ENCODE results near the gene BCAS3. TPM values are rescaled to one million over a fixed set of nuclear protein-coding genes. Genes with fewer than 3 reads are reported as not detected.
"Not testable (repeated sequence)": the region's sequence is repeated elsewhere in the genome, so short reads cannot be mapped to it uniquely, and the experiment has no call there.

Gene BCAS3
- total and polyA plus RNA-seq, 11 donors, result 4.5 to 23.5 (median 17.9) TPM

DNA sequence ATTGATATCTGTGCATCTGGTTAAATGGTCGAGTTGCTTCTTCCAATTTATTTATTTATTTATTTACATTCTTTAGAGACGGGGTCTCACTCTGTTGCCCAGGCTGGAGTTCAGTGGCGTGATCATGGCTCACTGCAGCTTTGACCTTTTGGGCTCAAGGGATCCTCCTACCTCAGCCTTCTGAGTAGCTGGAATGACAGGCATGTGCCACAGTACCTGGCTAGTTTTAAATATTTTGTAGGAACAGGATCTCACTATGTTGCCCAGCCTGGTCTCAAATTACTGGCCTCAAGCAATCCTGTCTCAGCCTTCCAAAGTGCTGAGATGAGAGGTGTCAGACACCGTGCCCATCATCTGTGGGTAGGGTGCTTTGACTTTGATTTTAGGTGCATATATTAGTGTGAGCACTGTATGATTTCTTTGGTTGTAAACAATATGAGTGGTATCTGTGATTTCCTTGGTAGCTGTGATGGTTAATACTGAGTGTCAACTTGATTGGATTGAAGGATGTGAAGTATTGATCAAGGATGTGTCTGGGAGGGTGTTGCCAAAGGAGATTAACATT lies 90.2 kb downstream of the BCAS3 start:
- 86 to 97% (median 96%) methylated on average over 4 of the region's 4 CpGs for WGBS, 4 donors
- H3K4me3 ChIP-seq, result no peak overlapping the region
- no peak for ATAC-seq
- intact Hi-C loops (cut with DNase I), result no loop called here
- H3K9me3 ChIP-seq, result peaks cover 0 to 3% (median 0%) of the 10 kb centered on the region in 12 donors
- no peaks in the 10 kb centered on the region for H3K36me3 ChIP-seq
- H3K27me3 ChIP-seq, result no peaks in the 10 kb centered on the region
- TF ChIP-seq POLR2A (IDR thresholded peaks at IDR 0.05), result no peak
- TF ChIP-seq CTCF (IDR thresholded peaks at IDR 0.05), result no peak
- no peak for DNase-seq
- no peak overlapping the region for H3K27ac ChIP-seq
- no peaks in the 10 kb centered on the region for H3K4me1 ChIP-seq

DNA sequence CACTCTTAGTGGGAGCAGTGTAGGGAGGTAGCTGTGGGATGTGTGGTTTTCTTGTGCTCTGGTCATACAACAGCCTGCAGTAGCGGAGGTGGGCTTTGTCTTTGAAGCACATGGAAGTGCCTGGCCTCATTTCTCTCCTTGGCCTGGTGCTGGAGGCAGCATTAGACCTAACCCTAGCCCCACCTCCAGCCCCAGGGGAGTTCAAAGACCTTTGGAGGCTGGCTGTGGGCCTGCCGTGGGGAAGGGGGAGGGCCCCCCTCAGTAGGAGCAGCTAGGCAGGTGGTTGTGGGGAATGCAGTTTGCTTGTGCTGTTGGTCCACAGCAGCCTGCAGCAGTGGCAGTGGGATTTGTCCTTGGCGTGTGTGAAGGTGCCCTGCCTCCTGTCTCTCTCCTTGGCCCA lies 91.7 kb downstream of the BCAS3 start:
- Histone ChIP-seq H3K4me3 (no peak overlapping the region), H3K36me3 (no peaks in the 10 kb centered on the region), H3K9me3 (peaks cover 0 to 3% (median 0%) of the 10 kb centered on the region in 12 donors), H3K27me3 (no peaks in the 10 kb centered on the region), H3K4me1 (no peaks in the 10 kb centered on the region), H3K27ac (no peak overlapping the region)
- no peak for ATAC-seq
- no peak for DNase-seq
- WGBS, 4 donors, result 82 to 85% (median 84%) methylated on average over 3 of the region's 3 CpGs
- TF ChIP-seq CTCF (IDR thresholded peaks at IDR 0.05) (no peak), POLR2A (IDR thresholded peaks at IDR 0.05) (no peak)
- intact Hi-C loops (cut with DNase I), result no loop called here

DNA sequence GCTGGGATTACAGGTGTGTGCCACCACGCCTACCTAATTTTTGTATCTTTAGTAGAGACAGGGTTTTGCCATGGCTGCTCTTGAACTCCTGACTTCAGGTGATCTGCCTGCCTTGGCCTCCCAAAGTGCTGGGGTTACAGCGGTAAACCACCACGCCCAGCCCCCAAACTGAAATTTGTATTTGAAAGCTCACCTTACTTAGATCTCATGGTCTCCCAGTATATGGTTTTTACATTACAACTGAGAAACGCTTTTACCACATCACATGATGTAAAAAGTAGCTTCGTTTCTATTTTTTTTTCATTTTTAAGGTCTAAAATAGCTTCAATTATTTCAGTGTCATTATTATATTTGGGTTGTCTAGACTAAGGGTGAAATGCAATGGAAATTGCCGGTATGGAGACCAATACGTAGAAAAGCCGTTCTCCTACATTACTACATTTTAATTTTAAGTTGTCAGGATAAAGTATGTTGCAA lies 93.3 kb downstream of the BCAS3 start:
- ATAC-seq (no peak), DNase-seq (no peak)
- H3K4me1 ChIP-seq, result no peaks in the 10 kb centered on the region
- H3K9me3 ChIP-seq, result peaks cover 0 to 3% (median 0%) of the 10 kb centered on the region in 12 donors
- WGBS, 4 donors, result 92 to 96% (median 96%) methylated on average over 8 of the region's 8 CpGs
- no peak overlapping the region for H3K4me3 ChIP-seq
- no peaks in the 10 kb centered on the region for H3K27me3 ChIP-seq
- intact Hi-C loops (cut with DNase I), result loop anchor here in 1 of 10 donors (10.0 kb wide), 1 partner anchor 56 kb away; no protein-coding TSS in a partner anchor
- H3K27ac ChIP-seq, result no peak overlapping the region
- H3K36me3 ChIP-seq, result no peaks in the 10 kb centered on the region
- TF ChIP-seq POLR2A (IDR thresholded peaks at IDR 0.05), result no peak
- TF ChIP-seq CTCF (IDR thresholded peaks at IDR 0.05), result no peak

DNA sequence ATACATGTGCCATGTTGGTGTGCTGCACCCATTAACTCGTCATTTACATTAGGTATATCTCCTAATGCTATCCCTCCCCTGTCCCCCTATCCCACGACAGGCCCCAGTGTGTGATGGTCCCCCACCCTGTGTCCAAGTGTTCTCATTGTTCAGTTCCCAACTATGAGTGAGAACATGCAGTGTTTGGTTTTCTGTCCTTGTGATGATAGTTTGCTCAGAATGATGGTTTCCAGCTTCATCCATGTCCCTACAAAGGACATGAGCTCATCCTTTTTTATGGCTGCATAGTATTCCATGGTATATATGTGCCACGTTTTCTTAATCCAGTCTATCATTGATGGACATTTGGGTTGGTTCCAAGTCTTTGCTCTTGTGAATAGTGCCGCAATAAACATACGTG lies 94.0 kb downstream of the BCAS3 start:
- H3K4me3 ChIP-seq, result not testable (repeated sequence)

DNA sequence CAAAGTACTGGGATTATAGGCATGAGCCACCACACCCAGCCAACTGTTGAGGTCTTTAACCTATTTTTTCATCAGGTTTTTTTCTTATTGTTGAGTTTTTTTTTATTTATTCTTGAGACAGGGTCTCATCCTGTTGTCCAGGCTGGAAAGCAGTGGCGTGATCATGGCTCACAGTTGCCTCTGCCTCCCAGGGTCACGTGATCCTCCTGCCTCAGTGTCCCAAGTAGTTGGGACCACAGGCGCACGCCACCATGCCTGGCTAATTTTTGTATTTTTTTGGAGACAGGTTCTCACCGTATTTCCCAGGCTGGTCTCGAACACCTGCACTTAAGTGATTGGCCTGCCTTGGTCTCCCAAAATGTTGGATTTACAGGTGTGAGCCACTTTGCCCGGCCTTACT lies 95.9 kb downstream of the BCAS3 start:
- WGBS, 4 donors, result 89 to 100% (median 98%) methylated on average over 7 of the region's 7 CpGs
- Histone ChIP-seq H3K36me3 (no peaks in the 10 kb centered on the region), H3K4me1 (no peaks in the 10 kb centered on the region), H3K27ac (no peak overlapping the region), H3K27me3 (no peaks in the 10 kb centered on the region), H3K9me3 (peaks cover 0 to 3% (median 0%) of the 10 kb centered on the region in 12 donors), H3K4me3 (no peak overlapping the region)
- intact Hi-C loops (cut with DNase I), result loop anchor here in 1 of 10 donors (10.0 kb wide), 1 partner anchor 59 kb away; no protein-coding TSS in a partner anchor
- DNase-seq (no peak), ATAC-seq (no peak)
- TF ChIP-seq POLR2A (IDR thresholded peaks at IDR 0.05) (no peak), CTCF (IDR thresholded peaks at IDR 0.05) (no peak)

More for the DNA sequence above, 94.0 kb downstream of the BCAS3 start:
- H3K9me3 ChIP-seq, H3K36me3 ChIP-seq, H3K27ac ChIP-seq, DNase-seq, ATAC-seq, H3K4me1 ChIP-seq, H3K27me3 ChIP-seq: not testable (repeated sequence)
- intact Hi-C loops (cut with DNase I), result loop anchor here in 1 of 10 donors (10.0 kb wide), 1 partner anchor 57 kb away; no protein-coding TSS in a partner anchor
- WGBS, 4 donors, result 83 to 99% (median 95%) methylated on average over 5 of the region's 5 CpGs

Data from heart left ventricle (tissue), 16 donors.